ENCODE results near the gene CXCL17.
"Not testable (repeated sequence)": the region's sequence is repeated elsewhere in the genome, so short reads cannot be mapped to it uniquely, and the experiment has no call there.

The CXCL17 gene

DNA sequence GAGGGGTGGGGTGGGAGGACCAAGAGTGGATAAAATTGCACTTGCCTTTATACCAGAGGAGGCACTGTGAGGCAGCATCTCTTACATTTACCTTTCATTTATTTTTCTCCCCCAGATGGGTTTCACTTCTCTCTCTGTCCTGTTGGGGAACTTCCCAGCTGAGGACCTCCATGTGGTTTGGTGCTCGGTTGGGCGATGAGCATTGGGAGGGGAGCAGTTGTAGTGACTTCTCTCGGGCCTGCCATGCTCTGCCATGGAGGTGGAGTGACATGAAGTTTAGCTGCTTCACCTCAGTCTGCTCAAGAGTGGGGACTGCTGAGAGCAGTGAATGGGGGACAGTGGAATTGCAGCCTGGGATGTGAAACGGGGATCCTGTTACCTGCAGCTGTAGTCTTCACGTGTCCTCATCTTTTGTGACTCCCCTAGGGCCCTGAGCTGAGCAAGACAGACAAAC, 23.1 kb upstream of the CXCL17 start:
- no peak for DNase-seq

DNA sequence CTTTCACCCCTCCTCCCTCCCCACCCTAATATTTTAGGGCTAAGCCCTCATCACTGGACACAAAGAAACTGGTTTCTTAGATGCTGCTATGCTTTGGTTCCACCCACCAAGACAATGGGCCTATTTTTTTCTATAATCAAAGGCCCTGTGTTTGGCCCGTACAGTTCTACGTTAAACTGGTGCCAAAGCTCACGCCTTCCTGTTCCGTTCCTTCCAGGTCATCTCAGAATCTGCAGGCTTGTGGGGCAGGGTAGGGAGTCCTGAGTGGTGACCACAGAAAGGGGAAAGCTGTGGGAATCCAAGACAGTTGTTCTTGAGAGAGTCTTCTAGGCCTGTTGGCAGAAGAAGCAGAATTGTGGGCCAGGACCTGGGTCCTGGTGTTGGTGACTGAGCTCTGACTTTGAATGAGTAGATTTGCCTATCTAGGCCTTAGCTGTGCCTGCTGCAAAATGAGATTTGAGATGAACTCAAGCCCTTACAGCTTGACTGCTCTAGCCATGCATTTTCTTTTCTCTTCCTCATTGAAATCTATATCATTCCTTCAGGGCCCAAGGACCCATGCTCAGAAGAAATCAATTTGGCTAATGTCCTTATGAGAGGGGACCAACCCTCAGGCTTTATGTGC, 19.1 kb upstream of the CXCL17 start:
- no peak for DNase-seq

- not testable (repeated sequence) for DNase-seq
Measured at GRCh38 chr19:42461231-42461630, 18.5 kb upstream of the CXCL17 start.

- no peak for DNase-seq
Measured at GRCh38 chr19:42459926-42460325, 17.2 kb upstream of the CXCL17 start.

GRCh38 chr19:42455621-42456081, 12.9 kb upstream of the CXCL17 start:
- DNase-seq: no peak

DNA sequence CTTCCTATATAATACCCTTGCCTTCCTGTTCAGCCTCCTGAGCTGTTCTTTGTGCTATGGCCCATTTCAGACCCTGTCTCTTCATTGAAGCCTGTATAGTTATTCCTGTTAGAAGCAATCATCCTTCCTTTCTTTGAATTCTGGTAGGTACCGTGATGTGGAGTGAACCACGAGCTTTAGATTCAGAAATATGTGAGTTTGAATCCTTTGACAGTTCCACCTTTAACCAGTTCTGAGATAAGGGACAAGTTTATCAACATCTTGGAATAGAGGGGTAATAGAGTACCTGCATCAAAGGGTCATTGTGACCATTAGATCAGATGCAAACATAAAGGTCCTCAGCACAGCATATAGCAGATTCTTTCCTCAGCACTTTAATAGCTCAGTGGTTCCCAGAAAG, 12.3 kb upstream of the CXCL17 start:
- no peak for DNase-seq

GRCh38 chr19:42452590-42452989, 9.8 kb upstream of the CXCL17 start:
- DNase-seq: no peak

DNA sequence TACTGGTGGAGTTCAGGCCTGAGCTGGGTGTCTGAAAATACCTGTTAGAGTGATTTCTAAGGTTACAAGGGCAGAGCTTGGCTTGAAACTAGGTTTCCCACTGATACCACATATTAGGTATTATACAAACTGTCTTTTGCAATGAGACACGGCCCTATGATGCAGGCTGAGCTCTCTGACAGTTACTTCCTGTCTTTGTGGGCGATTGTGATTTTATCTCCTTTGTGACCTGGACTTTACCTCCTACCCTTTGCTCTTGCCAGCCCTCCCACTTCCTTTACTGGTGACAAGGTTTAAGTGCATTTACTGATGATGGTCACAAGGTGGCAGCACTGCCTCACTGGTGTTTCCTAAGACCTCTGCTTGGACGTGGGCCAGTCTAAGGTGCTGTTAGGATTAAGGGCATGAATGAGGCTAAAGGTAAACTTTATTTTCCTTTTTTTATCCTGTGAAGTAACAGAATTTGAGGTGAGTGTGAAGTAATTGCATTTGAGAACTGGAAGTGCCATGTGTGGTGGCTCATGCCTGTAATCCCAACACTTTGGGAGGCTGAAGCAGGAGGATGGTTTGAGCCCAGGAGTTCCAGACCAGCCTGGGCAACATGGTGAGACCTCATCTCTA, 7.7 kb upstream of the CXCL17 start:
- DNase-seq: peak; percentile 56

DNA sequence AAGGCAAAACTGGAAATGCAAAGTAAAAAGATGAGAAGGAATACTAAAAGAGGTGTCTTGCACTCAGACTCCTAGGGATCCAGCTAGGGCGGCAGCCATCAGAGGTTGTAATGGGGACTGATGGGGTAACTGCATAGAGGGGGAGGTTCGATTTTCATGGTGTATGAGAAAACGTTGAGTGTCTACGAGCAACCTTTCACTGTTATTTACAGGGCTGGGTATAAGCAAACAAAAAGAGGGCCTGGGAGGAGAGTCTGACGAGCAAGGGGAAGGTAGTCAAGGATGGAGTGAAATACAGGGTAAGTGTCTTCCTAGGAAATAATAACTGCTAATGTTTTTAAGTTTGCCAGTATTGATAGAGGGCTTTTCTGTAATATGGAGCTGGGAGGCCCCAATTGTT, 5.6 kb upstream of the CXCL17 start:
- not testable (repeated sequence) for DNase-seq

DNA sequence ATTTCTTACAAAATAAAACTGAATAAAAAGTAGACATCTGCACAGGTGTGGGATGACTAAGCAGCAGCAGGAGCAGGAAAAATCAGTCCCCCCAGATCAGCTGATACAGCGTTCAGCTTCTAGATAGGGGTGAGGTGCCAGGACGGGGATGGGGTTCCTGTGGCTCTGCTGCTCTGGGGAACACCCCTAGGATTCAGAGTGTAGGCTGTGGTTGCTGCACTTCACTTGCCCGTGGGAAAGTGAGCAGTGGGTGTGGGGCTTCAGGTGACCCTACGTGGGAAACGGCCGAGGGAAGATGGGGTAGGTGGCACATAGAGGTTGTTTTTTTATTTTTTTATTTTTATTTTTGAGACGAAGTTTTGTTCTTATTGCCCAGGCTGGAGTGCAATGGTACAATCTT, 3.2 kb upstream of the CXCL17 start:
- no peak for DNase-seq

DNA sequence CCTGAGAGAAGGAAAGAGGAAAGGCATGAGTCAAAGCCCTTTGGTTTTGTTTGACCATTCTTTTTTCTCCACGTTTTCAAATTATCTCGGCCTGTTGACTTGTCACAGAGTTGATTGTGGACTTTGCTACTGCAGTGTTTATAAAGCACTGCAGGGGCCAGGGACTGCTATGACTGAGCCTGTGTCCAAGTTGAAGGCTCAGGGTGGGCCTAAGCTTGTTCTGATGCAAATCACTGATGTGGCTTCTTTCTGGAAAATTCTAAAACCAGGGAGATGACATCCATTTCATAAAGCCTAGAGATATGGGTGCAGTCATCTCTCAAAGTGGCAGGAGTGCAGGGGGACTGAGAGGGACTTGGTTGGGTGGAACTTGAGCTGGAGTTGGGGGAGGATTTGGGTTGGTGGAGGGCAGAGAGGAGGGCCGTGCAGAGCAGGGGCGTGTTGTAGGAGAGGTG, 1.2 kb upstream of the CXCL17 start:
- DNase-seq: no peak

GRCh38 chr19:42441049-42441445, 1.7 kb downstream of the CXCL17 start:
- no peak for DNase-seq

GRCh38 chr19:42440357-42441048, 2.2 kb downstream of the CXCL17 start:
- DNase-seq: peak; percentile 5

GRCh38 chr19:42436006-42436405, 6.7 kb downstream of the CXCL17 start:
- no peak for DNase-seq

DNA sequence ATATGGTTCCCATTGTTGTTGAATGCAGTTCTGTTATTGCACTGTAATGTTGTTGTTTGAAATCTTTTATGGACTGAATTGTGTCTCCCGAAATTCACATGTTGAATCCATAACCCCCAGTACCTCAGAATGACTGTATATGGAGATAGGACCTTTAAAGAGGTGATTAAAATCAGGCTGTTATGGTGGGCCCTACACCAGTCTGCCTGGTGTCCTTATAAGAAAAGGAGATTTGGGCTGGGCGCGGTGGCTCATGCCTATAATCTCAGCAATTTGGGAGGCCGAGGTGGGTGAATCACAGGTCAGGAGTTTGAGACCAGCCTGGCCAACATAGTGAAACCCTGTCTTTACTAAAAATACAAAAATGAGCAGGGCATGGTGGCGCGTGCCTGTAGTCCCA, 7.4 kb downstream of the CXCL17 start:
- no peak for DNase-seq

- DNase-seq: peak; percentile 43
Measured at GRCh38 chr19:42433503-42434260, 9.1 kb downstream of the CXCL17 start.

DNA sequence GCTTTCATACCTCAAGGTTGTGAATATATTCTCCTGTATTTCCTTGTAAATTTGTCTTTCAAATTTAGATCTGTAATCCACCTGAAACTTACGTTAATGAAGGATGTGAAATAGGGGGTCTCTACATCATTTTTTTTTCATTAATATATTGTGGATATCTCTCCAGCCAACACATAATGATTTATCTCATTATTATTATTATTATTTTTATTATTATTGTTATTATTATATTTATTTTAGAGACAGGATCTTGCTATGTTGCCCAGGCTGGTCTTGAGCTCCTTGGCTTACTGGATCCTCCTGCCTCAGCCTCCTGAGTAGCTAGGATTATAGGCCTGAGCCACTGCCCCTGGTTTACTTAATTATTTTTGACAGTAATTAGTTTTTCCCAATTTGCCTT, 11.3 kb downstream of the CXCL17 start:
- DNase-seq: no peak

- DNase-seq: no peak
Measured at GRCh38 chr19:42428676-42429075, 14.1 kb downstream of the CXCL17 start.

DNA sequence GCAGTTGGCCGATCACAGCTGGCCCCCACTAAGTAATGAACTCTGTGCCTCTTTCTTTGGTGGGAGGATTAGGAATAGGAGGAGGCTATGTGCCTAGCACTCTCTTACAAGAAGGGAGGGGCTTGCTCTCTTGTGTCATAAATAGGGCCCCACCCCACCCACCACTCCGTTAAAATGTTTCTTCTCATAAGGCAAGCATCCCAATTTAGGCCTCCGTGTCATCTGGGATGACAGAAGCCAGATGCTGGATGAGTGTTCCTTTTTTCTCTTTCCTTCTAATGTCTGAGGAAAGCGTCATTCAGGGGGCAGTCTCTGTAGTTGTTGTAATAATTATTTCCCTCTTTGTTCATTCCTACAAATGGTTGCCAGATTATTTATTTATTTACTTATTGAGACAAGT, 15.4 kb downstream of the CXCL17 start, which contains the start of gene LIPE:
Gene LIPE, minus strand, starts transcription at position 76 of the 400 bp plus-strand sequence. CDS start 239 bp downstream, outside the sequence.
- DNase-seq: no peak

- no peak for DNase-seq
Measured at GRCh38 chr19:42426643-42427042, 16.1 kb downstream of the CXCL17 start.

DNA sequence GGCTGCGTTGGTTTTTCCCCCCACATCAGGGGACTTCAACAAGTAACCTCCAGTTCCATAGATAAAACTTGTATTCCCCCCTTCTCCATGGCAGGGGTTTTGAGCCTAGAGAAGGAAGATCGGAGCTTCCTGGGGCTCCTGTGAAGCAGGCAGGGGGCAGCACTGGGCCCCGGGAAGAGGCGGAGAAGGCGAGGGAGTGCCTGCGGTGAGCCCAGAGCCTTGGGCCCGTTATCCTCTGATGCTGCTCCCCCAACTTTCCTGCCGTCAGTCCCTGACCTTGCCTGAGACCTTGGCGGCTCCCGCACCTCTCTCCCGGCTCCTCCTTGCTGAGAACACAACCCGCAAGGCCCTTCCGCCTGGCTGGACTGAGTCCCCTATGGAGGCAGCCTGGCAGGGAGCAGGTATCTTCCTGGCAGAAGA, 18.0 kb downstream of the CXCL17 start:
- no peak for DNase-seq

GRCh38 chr19:42424345-42424707, 18.4 kb downstream of the CXCL17 start:
- no peak for DNase-seq
